HCT116 (cell line): ENCODE results near the gene ZNF276. TPM values are rescaled to one million over a fixed set of nuclear protein-coding genes. Genes with fewer than 3 reads are reported as not detected.

ENCODE experiments used
- ATAC-seq: fragments of 200-7000 bp; cut with Tn5 transposase; 2 replicates; pipeline ENCODE4 v1.9.1; 2020; ENCODE audit warnings: mild to moderate bottlenecking, moderate library complexity
- BruUV-seq: library from RNA; stranded (reverse); fragments of 400-500 nt; replicated peaks from 2 replicates; lab custom pipeline; 2021; lab: Mats Ljungman, UMichigan
- CTCF ChIA-PET: fragments of 300-600 bp; sonication (Branson Sonifier 250); formaldehyde crosslinking; loops from one replicate; lab custom pipeline; 2021; ENCODE audit warnings: antibody characterized with exemption; lab: Charles Lee
- POLR2A ChIA-PET: fragments of 300-600, 350-600 bp; sonication (Branson Sonifier 250); formaldehyde crosslinking; loops from one replicate; lab custom pipeline; 2021; ENCODE audit warnings: antibody characterized with exemption; lab: Charles Lee
- RAD21 ChIA-PET, 2 experiments: fragments of 300-600 bp; sonication (Branson Sonifier 250); formaldehyde crosslinking; loops; one replicate each; lab custom pipeline; 2023; ENCODE audit warnings: low total read pairs in 2 of 2; ENCODE audit not compliant: uncharacterized antibody in 2 of 2, unreplicated experiment in 2 of 2, low non-redundant PET in 1 of 2; lab: Charles Lee
- DNase-seq: peaks from one replicate; pipeline ENCODE4 v3.0.0-alpha.2; 2010; ENCODE audit warnings: low read depth, low spot score
- H2AFZ ChIP-seq: fragments of 200-600 bp; shearing (Covaris generic), sonication (generic); 2 replicates; pipeline ENCODE4 v1.6.1; 2017; ENCODE audit warnings: low read depth, mixed run types, mixed read lengths, antibody characterized with exemption, low read length; ENCODE audit not compliant: poor library complexity, severe bottlenecking
- H3K27ac ChIP-seq: 2 replicates; pipeline ENCODE4 v1.5.1; 2012; ENCODE audit warnings: low read depth, low read length
- H3K27me3 ChIP-seq: fragments of 200-600 bp; sonication (generic); 2 replicates; pipeline ENCODE4 v1.6.1; 2016; ENCODE audit warnings: mixed run types, low read length, mixed read lengths; ENCODE audit not compliant: insufficient read depth
- H3K36me3 ChIP-seq, 2 experiments: fragments of 200-500 bp in 1 of 2; fragments of 200-600 bp in 1 of 2; sonication (Bioruptor generic) in 1 of 2; sonication (generic) in 1 of 2; 2 replicates each; pipeline versions ENCODE4 v1.5.1 to v1.6.1; 2014 to 2016; ENCODE audit warnings: low read length in 2 of 2, inconsistent platforms in 1 of 2, mixed read lengths in 1 of 2, mixed run types in 1 of 2; ENCODE audit not compliant: insufficient read depth in 2 of 2, control insufficient read depth in 1 of 2
- H3K4me1 ChIP-seq, 2 experiments: fragments of 200-600 bp in 1 of 2; sonication (generic) in 1 of 2; 2 replicates each; pipeline versions ENCODE4 v1.5.1 to v1.6.1; 2012 to 2017; ENCODE audit warnings: low read length in 2 of 2, inconsistent platforms in 1 of 2, mild to moderate bottlenecking in 1 of 2, mixed read lengths in 1 of 2, mixed run types in 1 of 2, moderate library complexity in 1 of 2; ENCODE audit not compliant: insufficient read depth in 2 of 2, control insufficient read depth in 1 of 2
- H3K4me2 ChIP-seq: fragments of 200-600 bp; sonication (generic); 2 replicates; pipeline ENCODE4 v1.6.1; 2017; ENCODE audit warnings: mixed run types, low read length, mixed read lengths
- H3K4me3 ChIP-seq, 2 experiments: fragments of 200-600 bp in 1 of 2; sonication (generic) in 1 of 2; replicated peaks in 1 of 2; 2 replicates each; pipeline ENCODE4 v1.5.1; 2011 to 2016; ENCODE audit warnings: low read length in 2 of 2, control low read depth in 1 of 2, low read depth in 1 of 2, mild to moderate bottlenecking in 1 of 2, mixed read lengths in 1 of 2, mixed run types in 1 of 2
- H3K79me2 ChIP-seq: fragments of 200-600 bp; sonication (generic); 2 replicates; pipeline ENCODE4 v1.6.1; 2017; ENCODE audit warnings: mild to moderate bottlenecking, mixed run types, low read length, moderate library complexity, mixed read lengths; ENCODE audit not compliant: insufficient read depth
- H3K9ac ChIP-seq: fragments of 200-600 bp; sonication (generic); 2 replicates; pipeline ENCODE4 v1.6.1; 2016; ENCODE audit warnings: low read length, mixed read lengths
- H3K9me2 ChIP-seq: fragments of 200-600 bp; sonication (generic), shearing (Covaris generic); 2 replicates; pipeline ENCODE4 v1.6.1; 2017; ENCODE audit warnings: mixed run types, mild to moderate bottlenecking, moderate library complexity; ENCODE audit not compliant: insufficient read depth
- H3K9me3 ChIP-seq, 2 experiments: fragments of 200-500 bp in 1 of 2; fragments of 200-600 bp in 1 of 2; sonication (Bioruptor generic) in 1 of 2; sonication (generic) in 1 of 2; 2 replicates each; pipeline ENCODE4 v1.6.1; 2014 to 2017; ENCODE audit warnings: low read length in 2 of 2, mixed read lengths in 2 of 2, inconsistent platforms in 1 of 2, low read depth in 1 of 2, mild to moderate bottlenecking in 1 of 2, mixed run types in 1 of 2, moderate library complexity in 1 of 2; ENCODE audit not compliant: control insufficient read depth in 1 of 2, insufficient read depth in 1 of 2
- H4K20me1 ChIP-seq: fragments of 200-600 bp; sonication (generic), shearing (Covaris generic); 2 replicates; pipeline ENCODE4 v1.6.1; 2017; ENCODE audit warnings: mixed run types, mild to moderate bottlenecking, moderate library complexity; ENCODE audit not compliant: insufficient read depth
- CBX3 ChIP-seq: IDR thresholded peaks from 2 replicates; pipeline ENCODE4 v1.6.1; 2012; ENCODE audit warnings: low read depth
- ELF1 ChIP-seq: IDR thresholded peaks from 2 replicates; pipeline ENCODE4 v1.6.1; 2012; ENCODE audit warnings: low read depth, borderline replicate concordance
- EZH2phosphoT487 ChIP-seq: fragments of 200-600 bp; IDR thresholded peaks from 2 replicates; pipeline ENCODE4 v1.6.1; 2018; ENCODE audit warnings: antibody characterized with exemption, borderline replicate concordance
- FOSL1 ChIP-seq: IDR thresholded peaks from 2 replicates; pipeline ENCODE4 v1.6.1; 2012; ENCODE audit warnings: low read depth
- POLR2A ChIP-seq: IDR thresholded peaks from 2 replicates; pipeline ENCODE4 v1.7.0; 2011; ENCODE audit warnings: borderline replicate concordance; ENCODE audit not compliant: insufficient read depth, insufficient read length; ENCODE audit errors: extremely low read depth
- POLR2AphosphoS5 ChIP-seq: IDR thresholded peaks from 2 replicates; pipeline ENCODE4 v1.6.1; 2011; ENCODE audit warnings: mild to moderate bottlenecking, low read depth, low read length, moderate library complexity
- SP1 ChIP-seq: IDR thresholded peaks from 2 replicates; pipeline ENCODE4 v1.6.1; 2012; ENCODE audit warnings: low read depth
- SRF ChIP-seq: IDR thresholded peaks from 2 replicates; pipeline ENCODE4 v1.6.1; 2012; ENCODE audit warnings: low read depth
- TCF7L2 ChIP-seq: IDR thresholded peaks from 2 replicates; pipeline ENCODE4 v1.7.0; 2011; ENCODE audit warnings: borderline replicate concordance, inconsistent platforms; ENCODE audit not compliant: insufficient read depth, insufficient read length; ENCODE audit errors: extremely low read depth
- YY1 ChIP-seq: IDR thresholded peaks from 2 replicates; pipeline ENCODE4 v1.6.1; 2011; ENCODE audit warnings: low read length, low read depth, moderate library complexity, mild to moderate bottlenecking; ENCODE audit not compliant: insufficient replicate concordance; ENCODE audit errors: extremely low read depth
- intact Hi-C: fragments of 100-400 bp; cut with micrococcal nuclease; formaldehyde crosslinking; loops from 2 replicates; pipeline ENCODE4 v1.10.0; 2022
- total RNA-seq: library from RNA; stranded (reverse); gene quantifications from one replicate; pipeline ENCODE4 v1.2.1, GENCODE V29; 2021; ENCODE audit not compliant: unreplicated experiment
- TF ChIP-seq, protein P1 (sequence below), 3 experiments: fragments of 200-600 bp in 1 of 3; sonication (generic) in 1 of 3; IDR thresholded peaks in 2 of 3; conservative IDR thresholded peaks in 1 of 3; 2 replicates each; pipeline ENCODE4 v1.5.1; 2012 to 2017; ENCODE audit warnings: low read depth in 2 of 3, low read length in 2 of 3, antibody characterized with exemption in 1 of 3, borderline replicate concordance in 1 of 3, control low read depth in 1 of 3, mild to moderate bottlenecking in 1 of 3, mixed read lengths in 1 of 3, mixed run types in 1 of 3, moderate library complexity in 1 of 3; ENCODE audit not compliant: insufficient read depth in 1 of 3

Gene ZNF276
- total RNA-seq, 1 experiment from 2014 or later: 49.9 TPM

DNA sequence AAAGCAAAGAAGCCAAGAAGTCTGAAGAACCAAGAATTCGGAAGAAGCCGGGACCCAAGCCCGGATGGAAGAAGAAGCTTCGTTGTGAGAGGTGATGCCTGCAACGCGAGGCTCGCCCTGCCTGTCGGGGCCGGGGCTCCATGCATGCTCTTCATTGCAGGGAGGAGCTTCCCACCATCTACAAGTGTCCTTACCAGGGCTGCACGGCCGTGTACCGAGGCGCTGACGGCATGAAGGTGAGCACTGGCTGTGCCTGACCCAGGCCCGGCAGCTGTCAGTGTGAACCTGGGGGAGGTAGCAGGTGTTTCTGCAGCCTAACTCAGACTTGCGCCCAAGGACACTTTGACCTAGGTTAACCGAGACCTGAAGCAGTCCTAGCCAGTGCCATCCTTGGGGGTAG lies 12.0 kb downstream of the ZNF276 start:
- no peaks in the 10 kb centered on the region; the same call in 1 of the 2 replicates for H4K20me1 ChIP-seq
- RAD21 ChIA-PET: no interaction called here
- H3K36me3 ChIP-seq: peaks cover 53 to 70% of the 10 kb centered on the region in 2 experiments
- no peak overlapping the region for H3K4me3 ChIP-seq
- no TSS peak for BruUV-seq
- no peak for ATAC-seq
- H3K9me2 ChIP-seq: no peaks in the 10 kb centered on the region
- H3K4me2 ChIP-seq: no peak overlapping the region
- no peaks in the 10 kb centered on the region for H3K9me3 ChIP-seq
- H3K27me3 ChIP-seq: no peaks in the 10 kb centered on the region
- CTCF ChIA-PET: no interaction called here
- H3K27ac ChIP-seq: no peak overlapping the region
- intact Hi-C loops: no loop called here
- no peaks in the 10 kb centered on the region for H3K4me1 ChIP-seq
- POLR2A ChIA-PET: no interaction called here
- TF ChIP-seq CBX3 (no peak), SP1 (no peak), TCF7L2 (no peak), POLR2A (no peak), YY1 (no peak), POLR2AphosphoS5 (no peak), EZH2phosphoT487 (no peak), FOSL1 (no peak), SRF (no peak)
- peaks cover 10% of the 10 kb centered on the region; the same call in 1 of the 2 replicates for H3K79me2 ChIP-seq
- H2AFZ ChIP-seq: no peak overlapping the region
- DNase-seq: no peak
- H3K9ac ChIP-seq: no peak overlapping the region

- Histone ChIP-seq H3K79me2 (peaks cover 10% of the 10 kb centered on the region; the same call in 1 of the 2 replicates), H3K9me2 (no peaks in the 10 kb centered on the region), H3K4me3 (no peak overlapping the region), H3K27ac (no peak overlapping the region), H3K9ac (no peak overlapping the region), H3K4me2 (no peak overlapping the region), H3K9me3 (no peaks in the 10 kb centered on the region), H4K20me1 (no peaks in the 10 kb centered on the region; the same call in 1 of the 2 replicates), H3K27me3 (no peaks in the 10 kb centered on the region), H3K4me1 (no peaks in the 10 kb centered on the region), H3K36me3 (peaks cover 56 to 72% of the 10 kb centered on the region in 2 experiments), H2AFZ (no peak overlapping the region)
- ChIA-PET POLR2A (no interaction called here), CTCF (no interaction called here), RAD21 (no interaction called here)
- intact Hi-C loops: no loop called here
- no TSS peak for BruUV-seq
- DNase-seq: no peak
- no peak for ATAC-seq
- TF ChIP-seq ELF1 (no peak), POLR2AphosphoS5 (peak; percentile 30; the same call in 1 of the 2 replicates)
- TF ChIP-seq, protein P1, sequence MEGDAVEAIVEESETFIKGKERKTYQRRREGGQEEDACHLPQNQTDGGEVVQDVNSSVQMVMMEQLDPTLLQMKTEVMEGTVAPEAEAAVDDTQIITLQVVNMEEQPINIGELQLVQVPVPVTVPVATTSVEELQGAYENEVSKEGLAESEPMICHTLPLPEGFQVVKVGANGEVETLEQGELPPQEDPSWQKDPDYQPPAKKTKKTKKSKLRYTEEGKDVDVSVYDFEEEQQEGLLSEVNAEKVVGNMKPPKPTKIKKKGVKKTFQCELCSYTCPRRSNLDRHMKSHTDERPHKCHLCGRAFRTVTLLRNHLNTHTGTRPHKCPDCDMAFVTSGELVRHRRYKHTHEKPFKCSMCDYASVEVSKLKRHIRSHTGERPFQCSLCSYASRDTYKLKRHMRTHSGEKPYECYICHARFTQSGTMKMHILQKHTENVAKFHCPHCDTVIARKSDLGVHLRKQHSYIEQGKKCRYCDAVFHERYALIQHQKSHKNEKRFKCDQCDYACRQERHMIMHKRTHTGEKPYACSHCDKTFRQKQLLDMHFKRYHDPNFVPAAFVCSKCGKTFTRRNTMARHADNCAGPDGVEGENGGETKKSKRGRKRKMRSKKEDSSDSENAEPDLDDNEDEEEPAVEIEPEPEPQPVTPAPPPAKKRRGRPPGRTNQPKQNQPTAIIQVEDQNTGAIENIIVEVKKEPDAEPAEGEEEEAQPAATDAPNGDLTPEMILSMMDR (IDR thresholded peaks at IDR 0.05 in 2 of 3, conservative IDR thresholded peaks at IDR 0.05 in 1 of 3; ENCODE audit: borderline replicate concordance in 1 of 3, insufficient read depth in 1 of 3, low read depth in 2 of 3, low read length in 2 of 3): no peak
These were observed 12.5 kb downstream of the ZNF276 start for GRCh38 chr16:89733792-89734191.
